HEK293 (cell line): Measurements from ENCODE around the gene TRIM66.

Experiments used
- CTCF ChIA-PET: fragments of 350-600 bp; formaldehyde crosslinking; extraction: SDS; loops from one replicate; lab custom pipeline; 2021; ENCODE audit warnings: antibody characterized with exemption; lab: Yijun Ruan, JAX
- POLR2A ChIA-PET: fragments of 300-600 bp; formaldehyde crosslinking; extraction: SDS; loops from one replicate; lab custom pipeline; 2020; ENCODE audit warnings: antibody characterized with exemption, inconsistent platforms; lab: Yijun Ruan, JAX
- H3K27ac ChIP-seq: fragments of 200-500 bp; sonication (Bioruptor generic); 2 replicates; pipeline ENCODE4 v1.5.1; 2014; ENCODE audit warnings: low read depth, low read length, control low read depth, inconsistent platforms; ENCODE audit errors: extremely low read depth
- H3K36me3 ChIP-seq, 2 experiments: fragments of 200-500 bp in 1 of 2; sonication (Bioruptor generic) in 1 of 2; 1 replicate in 1 of 2; 2 replicates in 1 of 2; pipeline ENCODE4 v1.5.1; 2014 to 2017; ENCODE audit warnings: inconsistent platforms in 2 of 2, low read length in 2 of 2; ENCODE audit not compliant: control insufficient read depth in 2 of 2, insufficient read depth in 1 of 2
- H3K4me1 ChIP-seq: fragments of 200-500 bp; sonication (Bioruptor generic); 2 replicates; pipeline ENCODE4 v1.5.1; 2014; ENCODE audit warnings: mild to moderate bottlenecking, low read length, inconsistent platforms; ENCODE audit not compliant: control insufficient read depth, insufficient read depth
- H3K4me3 ChIP-seq: 2 replicates; pipeline ENCODE4 v1.5.1; 2011; ENCODE audit warnings: low read depth, mild to moderate bottlenecking, control low read depth, low read length, moderate library complexity
- H3K9me3 ChIP-seq: fragments of 200-500 bp; sonication (Bioruptor generic); 2 replicates; pipeline ENCODE4 v1.5.1; 2014; ENCODE audit warnings: low read depth, low read length, inconsistent platforms; ENCODE audit not compliant: control insufficient read depth, insufficient read depth
- BCL6B ChIP-seq: fragments of 450-650 bp; formaldehyde crosslinking; IDR thresholded peaks from 2 replicates; pipeline ENCODE4 v1.5.1; 2017; ENCODE audit warnings: missing biosample characterization, missing genetic modification characterization
- KLF17 ChIP-seq: fragments of 450-650 bp; formaldehyde crosslinking; IDR thresholded peaks from 2 replicates; pipeline ENCODE4 v1.5.1; 2016; ENCODE audit warnings: missing biosample characterization, missing genetic modification characterization
- ZBTB6 ChIP-seq: fragments of 450-650 bp; formaldehyde crosslinking; IDR thresholded peaks from 2 replicates; pipeline ENCODE4 v1.5.1; 2017; ENCODE audit warnings: missing biosample characterization, missing genetic modification characterization
- ZBTB8A ChIP-seq: fragments of 450-650 bp; formaldehyde crosslinking; IDR thresholded peaks from 2 replicates; pipeline ENCODE4 v1.5.1; 2016; ENCODE audit warnings: missing biosample characterization, missing genetic modification characterization
- ZEB2 ChIP-seq: fragments of 450-650 bp; formaldehyde crosslinking; IDR thresholded peaks from 2 replicates; pipeline ENCODE4 v1.5.1; 2016; ENCODE audit warnings: missing biosample characterization, missing genetic modification characterization
- ZNF10 ChIP-seq: fragments of 450-650 bp; formaldehyde crosslinking; IDR thresholded peaks from 2 replicates; pipeline ENCODE4 v1.5.1; 2017; ENCODE audit warnings: missing biosample characterization, missing genetic modification characterization
- ZNF133 ChIP-seq: fragments of 450-650 bp; formaldehyde crosslinking; IDR thresholded peaks from 2 replicates; pipeline ENCODE4 v1.5.1; 2016; ENCODE audit warnings: missing biosample characterization, missing genetic modification characterization
- ZNF157 ChIP-seq: fragments of 450-650 bp; formaldehyde crosslinking; IDR thresholded peaks from 2 replicates; pipeline ENCODE4 v1.5.1; 2016; ENCODE audit warnings: missing biosample characterization, missing genetic modification characterization
- ZNF184 ChIP-seq: fragments of 450-650 bp; IDR thresholded peaks from 2 replicates; pipeline ENCODE4 v1.5.1; 2018; ENCODE audit warnings: missing biosample characterization, mild to moderate bottlenecking, missing genetic modification characterization
- ZNF211 ChIP-seq: fragments of 450-650 bp; formaldehyde crosslinking; IDR thresholded peaks from 2 replicates; pipeline ENCODE4 v1.5.1; 2016; ENCODE audit warnings: low read depth, missing biosample characterization, missing genetic modification characterization
- ZNF501 ChIP-seq: fragments of 450-650 bp; formaldehyde crosslinking; IDR thresholded peaks from 2 replicates; pipeline ENCODE4 v1.5.1; 2016; ENCODE audit warnings: missing biosample characterization, missing genetic modification characterization
- ZNF514 ChIP-seq: fragments of 450-650 bp; formaldehyde crosslinking; IDR thresholded peaks from 2 replicates; pipeline ENCODE4 v1.5.1; 2016; ENCODE audit warnings: missing biosample characterization, missing genetic modification characterization
- ZNF560 ChIP-seq: fragments of 450-650 bp; formaldehyde crosslinking; IDR thresholded peaks from 2 replicates; pipeline ENCODE4 v1.5.1; 2017; ENCODE audit warnings: missing biosample characterization, missing genetic modification characterization, borderline replicate concordance
- ZNF621 ChIP-seq: fragments of 450-650 bp; formaldehyde crosslinking; IDR thresholded peaks from 2 replicates; pipeline ENCODE4 v1.5.1; 2017; ENCODE audit warnings: missing biosample characterization, missing genetic modification characterization
- ZNF624 ChIP-seq: fragments of 450-650 bp; formaldehyde crosslinking; IDR thresholded peaks from 2 replicates; pipeline ENCODE4 v1.5.1; 2017; ENCODE audit warnings: missing biosample characterization, missing genetic modification characterization
- ZNF629 ChIP-seq: fragments of 450-650 bp; formaldehyde crosslinking; IDR thresholded peaks from 2 replicates; pipeline ENCODE4 v1.5.1; 2017; ENCODE audit warnings: missing biosample characterization, missing genetic modification characterization
- ZNF704 ChIP-seq: fragments of 450-650 bp; formaldehyde crosslinking; IDR thresholded peaks from 2 replicates; pipeline ENCODE4 v1.5.1; 2016; ENCODE audit warnings: missing biosample characterization, missing genetic modification characterization
- ZNF747 ChIP-seq: fragments of 450-650 bp; formaldehyde crosslinking; IDR thresholded peaks from 2 replicates; pipeline ENCODE4 v1.5.1; 2016; ENCODE audit warnings: missing biosample characterization, missing genetic modification characterization

The TRIM66 gene

GRCh38 chr11:8636127-8636526 is 46.3 kb downstream of the TRIM66 start:
- POLR2A ChIA-PET, result no interaction called here
- no peak overlapping the region for H3K4me3 ChIP-seq
- TF ChIP-seq ZNF514 (tag by site-specific recombination), result no peak
- no peak for TF ChIP-seq ZNF629
- TF ChIP-seq ZNF624, result no peak
- TF ChIP-seq ZNF560 (tag by site-specific recombination), result no peak
- TF ChIP-seq ZNF211, result no peak
- no peak for TF ChIP-seq ZBTB8A (tag by site-specific recombination)
- TF ChIP-seq, all 188 proteins: peak for 0
- Histone ChIP-seq H3K27ac (no peak overlapping the region), H3K4me1 (no peaks in the 10 kb centered on the region), H3K9me3 (no peaks in the 10 kb centered on the region), H3K36me3 (peaks cover 0 to 52% of the 10 kb centered on the region in 2 experiments; a peak in 1 of 3 replicates)
- CTCF ChIA-PET, result interaction anchor here (0.7 kb wide), 1 partner anchor 441 kb away, joined by 3 read pairs; no protein-coding TSS in a partner anchor

GRCh38 chr11:8634498-8634897 is 48.0 kb downstream of the TRIM66 start:
- ChIA-PET CTCF (no interaction called here), POLR2A (no interaction called here)
- no peak for TF ChIP-seq ZBTB6 (tag by site-specific recombination)
- TF ChIP-seq ZNF621, result no peak
- TF ChIP-seq ZNF133 (tag by site-specific recombination), result no peak
- TF ChIP-seq ZNF501 (tag by site-specific recombination), result no peak
- no peak for TF ChIP-seq KLF17 (tag by site-specific recombination)
- no peak for TF ChIP-seq ZNF157
- no peak for TF ChIP-seq ZNF184 (tag by site-specific recombination)
- no peak for TF ChIP-seq ZNF10 (tag by site-specific recombination)
- no peak for TF ChIP-seq ZNF747
- peaks cover 0 to 45% of the 10 kb centered on the region in 2 experiments; a peak in 1 of 3 replicates for H3K36me3 ChIP-seq
- no peaks in the 10 kb centered on the region for H3K9me3 ChIP-seq
- H3K4me1 ChIP-seq, result no peaks in the 10 kb centered on the region
- no peak overlapping the region for H3K4me3 ChIP-seq
- no peak overlapping the region for H3K27ac ChIP-seq

- Histone ChIP-seq H3K9me3 (no peaks in the 10 kb centered on the region), H3K4me1 (no peaks in the 10 kb centered on the region), H3K27ac (no peak overlapping the region), H3K36me3 (peaks cover 0 to 22% of the 10 kb centered on the region in 2 experiments; a peak in 1 of 3 replicates), H3K4me3 (no peak overlapping the region)
- TF ChIP-seq ZNF704 (tag by site-specific recombination), result no peak
- peak; percentile 80 for TF ChIP-seq BCL6B
- TF ChIP-seq ZEB2 (tag by site-specific recombination), result 0 out of 2 replicates have a peak, but pooled peaks have one; percentile 24
- CTCF ChIA-PET, result interaction anchor here (0.6 to 1.3 kb wide), 3 partner anchors 9 to 328 kb away, joined by 3 to 5 read pairs (median 3); no protein-coding TSS in a partner anchor
- POLR2A ChIA-PET, result interaction anchor here (1.1 to 2.1 kb wide), 3 partner anchors 51 to 240 kb away, joined by 3 to 8 read pairs (median 7); partner anchors contain the start of genes RPL27A and TRIM66
Measured at GRCh38 chr11:8631395-8632118, 50.9 kb downstream of the TRIM66 start.
